HepG2 (cell line): ENCODE results near the gene C6orf132. TPM values are rescaled to one million over a fixed set of nuclear protein-coding genes. Genes with fewer than 3 reads are reported as not detected.
A peak's percentile ranks its signal among the peaks of the same experiment; 100 is the strongest.

Source experiments
- ADNP ChIP-seq: sonication (generic); formaldehyde crosslinking; IDR thresholded peaks from 2 replicates; pipeline ENCODE4 v1.4.0; 2020; ENCODE audit warnings: missing genetic modification reagents
- ELF4 ChIP-seq: sonication (generic); formaldehyde crosslinking; IDR thresholded peaks from 2 replicates; pipeline ENCODE4 v1.5.0; 2020; ENCODE audit warnings: missing genetic modification reagents, mild to moderate bottlenecking, moderate library complexity, borderline replicate concordance
- FOSL2 ChIP-seq: sonication (generic); formaldehyde crosslinking; IDR thresholded peaks from 2 replicates; pipeline ENCODE4 v1.4.0; 2020; ENCODE audit warnings: missing genetic modification reagents
- MXD1 ChIP-seq: sonication (generic); formaldehyde crosslinking; IDR thresholded peaks from 2 replicates; pipeline ENCODE4 v1.4.0; 2020; ENCODE audit warnings: mild to moderate bottlenecking, missing genetic modification reagents
- ZNF180 ChIP-seq: sonication (generic); formaldehyde crosslinking; IDR thresholded peaks from 2 replicates; pipeline ENCODE4 v1.4.0; 2020; ENCODE audit warnings: low read depth, missing genetic modification reagents, borderline replicate concordance
- ZNF362 ChIP-seq: sonication (generic); formaldehyde crosslinking; IDR thresholded peaks from 2 replicates; pipeline ENCODE4 v1.4.0; 2020; ENCODE audit warnings: missing genetic modification reagents, mild to moderate bottlenecking, borderline replicate concordance
- polyA plus RNA-seq, 8 experiments: library from polyadenylated mRNA; depleted of rRNA in 3 of 8; stranded (reverse) in 7 of 8; unstranded in 1 of 8; fragments of >200 nt; fragmentation: Illumina TruSeq in 4 of 8; extraction: Trizol in 4 of 8; gene quantifications; 2 replicates each; pipeline versions ENCODE4 v1.2.1 to v1.2.3, GENCODE V29; 2011 to 2016; ENCODE audit warnings: low read depth in 4 of 8, missing spikeins in 1 of 8, mixed read lengths in 1 of 8; ENCODE audit not compliant: insufficient read depth in 1 of 8
- total RNA-seq, 5 experiments: library from RNA; depleted of rRNA; stranded (reverse); fragments of >200 nt; fragmentation: Illumina TruSeq; extraction: Trizol; gene quantifications; 2 replicates each; pipeline ENCODE4 v1.2.3, GENCODE V29; 2016; ENCODE audit warnings: low read depth in 1 of 5
- TF ChIP-seq, protein P1 (sequence below): sonication (generic); formaldehyde crosslinking; IDR thresholded peaks from 2 replicates; pipeline ENCODE4 v1.9.0; 2021; ENCODE audit warnings: mild to moderate bottlenecking, missing genetic modification reagents
- TF ChIP-seq, protein P2 (sequence below): sonication (generic); formaldehyde crosslinking; IDR thresholded peaks from 2 replicates; pipeline ENCODE4 v1.4.0; 2020; ENCODE audit warnings: missing genetic modification reagents, borderline replicate concordance
- TF ChIP-seq, protein P3 (sequence below): sonication (generic); formaldehyde crosslinking; IDR thresholded peaks from 2 replicates; pipeline ENCODE4 v1.4.0; 2020; ENCODE audit warnings: missing genetic modification reagents

The C6orf132 gene
- total and polyA plus RNA-seq, 2 of the 13 experiments (the other 11 are each of a cell fraction or from before 2014, with no cell fraction given): 0.78 to 3.0 TPM

GRCh38 chr6:42166444-42167141 lies 24.2 kb upstream of the C6orf132 start (continued):
- TF ChIP-seq, protein P1, sequence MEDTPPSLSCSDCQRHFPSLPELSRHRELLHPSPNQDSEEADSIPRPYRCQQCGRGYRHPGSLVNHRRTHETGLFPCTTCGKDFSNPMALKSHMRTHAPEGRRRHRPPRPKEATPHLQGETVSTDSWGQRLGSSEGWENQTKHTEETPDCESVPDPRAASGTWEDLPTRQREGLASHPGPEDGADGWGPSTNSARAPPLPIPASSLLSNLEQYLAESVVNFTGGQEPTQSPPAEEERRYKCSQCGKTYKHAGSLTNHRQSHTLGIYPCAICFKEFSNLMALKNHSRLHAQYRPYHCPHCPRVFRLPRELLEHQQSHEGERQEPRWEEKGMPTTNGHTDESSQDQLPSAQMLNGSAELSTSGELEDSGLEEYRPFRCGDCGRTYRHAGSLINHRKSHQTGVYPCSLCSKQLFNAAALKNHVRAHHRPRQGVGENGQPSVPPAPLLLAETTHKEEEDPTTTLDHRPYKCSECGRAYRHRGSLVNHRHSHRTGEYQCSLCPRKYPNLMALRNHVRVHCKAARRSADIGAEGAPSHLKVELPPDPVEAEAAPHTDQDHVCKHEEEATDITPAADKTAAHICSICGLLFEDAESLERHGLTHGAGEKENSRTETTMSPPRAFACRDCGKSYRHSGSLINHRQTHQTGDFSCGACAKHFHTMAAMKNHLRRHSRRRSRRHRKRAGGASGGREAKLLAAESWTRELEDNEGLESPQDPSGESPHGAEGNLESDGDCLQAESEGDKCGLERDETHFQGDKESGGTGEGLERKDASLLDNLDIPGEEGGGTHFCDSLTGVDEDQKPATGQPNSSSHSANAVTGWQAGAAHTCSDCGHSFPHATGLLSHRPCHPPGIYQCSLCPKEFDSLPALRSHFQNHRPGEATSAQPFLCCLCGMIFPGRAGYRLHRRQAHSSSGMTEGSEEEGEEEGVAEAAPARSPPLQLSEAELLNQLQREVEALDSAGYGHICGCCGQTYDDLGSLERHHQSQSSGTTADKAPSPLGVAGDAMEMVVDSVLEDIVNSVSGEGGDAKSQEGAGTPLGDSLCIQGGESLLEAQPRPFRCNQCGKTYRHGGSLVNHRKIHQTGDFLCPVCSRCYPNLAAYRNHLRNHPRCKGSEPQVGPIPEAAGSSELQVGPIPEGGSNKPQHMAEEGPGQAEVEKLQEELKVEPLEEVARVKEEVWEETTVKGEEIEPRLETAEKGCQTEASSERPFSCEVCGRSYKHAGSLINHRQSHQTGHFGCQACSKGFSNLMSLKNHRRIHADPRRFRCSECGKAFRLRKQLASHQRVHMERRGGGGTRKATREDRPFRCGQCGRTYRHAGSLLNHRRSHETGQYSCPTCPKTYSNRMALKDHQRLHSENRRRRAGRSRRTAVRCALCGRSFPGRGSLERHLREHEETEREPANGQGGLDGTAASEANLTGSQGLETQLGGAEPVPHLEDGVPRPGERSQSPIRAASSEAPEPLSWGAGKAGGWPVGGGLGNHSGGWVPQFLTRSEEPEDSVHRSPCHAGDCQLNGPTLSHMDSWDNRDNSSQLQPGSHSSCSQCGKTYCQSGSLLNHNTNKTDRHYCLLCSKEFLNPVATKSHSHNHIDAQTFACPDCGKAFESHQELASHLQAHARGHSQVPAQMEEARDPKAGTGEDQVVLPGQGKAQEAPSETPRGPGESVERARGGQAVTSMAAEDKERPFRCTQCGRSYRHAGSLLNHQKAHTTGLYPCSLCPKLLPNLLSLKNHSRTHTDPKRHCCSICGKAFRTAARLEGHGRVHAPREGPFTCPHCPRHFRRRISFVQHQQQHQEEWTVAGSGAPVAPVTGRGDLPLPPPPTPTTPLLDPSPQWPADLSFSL: no peak
- TF ChIP-seq ZNF362 (CRISPR knock-in tag): no peak
- TF ChIP-seq ELF4: 0 out of 2 replicates have a peak, but pooled peaks have one; percentile 58
- peak; percentile 13 for TF ChIP-seq FOSL2 (CRISPR knock-in tag)
- no peak for TF ChIP-seq ADNP (CRISPR knock-in tag)
- TF ChIP-seq MXD1 (CRISPR knock-in tag): peak; percentile 50; the same call in 1 of the 2 replicates
- TF ChIP-seq ZNF180 (CRISPR knock-in tag): no peak
- TF ChIP-seq, protein P2, sequence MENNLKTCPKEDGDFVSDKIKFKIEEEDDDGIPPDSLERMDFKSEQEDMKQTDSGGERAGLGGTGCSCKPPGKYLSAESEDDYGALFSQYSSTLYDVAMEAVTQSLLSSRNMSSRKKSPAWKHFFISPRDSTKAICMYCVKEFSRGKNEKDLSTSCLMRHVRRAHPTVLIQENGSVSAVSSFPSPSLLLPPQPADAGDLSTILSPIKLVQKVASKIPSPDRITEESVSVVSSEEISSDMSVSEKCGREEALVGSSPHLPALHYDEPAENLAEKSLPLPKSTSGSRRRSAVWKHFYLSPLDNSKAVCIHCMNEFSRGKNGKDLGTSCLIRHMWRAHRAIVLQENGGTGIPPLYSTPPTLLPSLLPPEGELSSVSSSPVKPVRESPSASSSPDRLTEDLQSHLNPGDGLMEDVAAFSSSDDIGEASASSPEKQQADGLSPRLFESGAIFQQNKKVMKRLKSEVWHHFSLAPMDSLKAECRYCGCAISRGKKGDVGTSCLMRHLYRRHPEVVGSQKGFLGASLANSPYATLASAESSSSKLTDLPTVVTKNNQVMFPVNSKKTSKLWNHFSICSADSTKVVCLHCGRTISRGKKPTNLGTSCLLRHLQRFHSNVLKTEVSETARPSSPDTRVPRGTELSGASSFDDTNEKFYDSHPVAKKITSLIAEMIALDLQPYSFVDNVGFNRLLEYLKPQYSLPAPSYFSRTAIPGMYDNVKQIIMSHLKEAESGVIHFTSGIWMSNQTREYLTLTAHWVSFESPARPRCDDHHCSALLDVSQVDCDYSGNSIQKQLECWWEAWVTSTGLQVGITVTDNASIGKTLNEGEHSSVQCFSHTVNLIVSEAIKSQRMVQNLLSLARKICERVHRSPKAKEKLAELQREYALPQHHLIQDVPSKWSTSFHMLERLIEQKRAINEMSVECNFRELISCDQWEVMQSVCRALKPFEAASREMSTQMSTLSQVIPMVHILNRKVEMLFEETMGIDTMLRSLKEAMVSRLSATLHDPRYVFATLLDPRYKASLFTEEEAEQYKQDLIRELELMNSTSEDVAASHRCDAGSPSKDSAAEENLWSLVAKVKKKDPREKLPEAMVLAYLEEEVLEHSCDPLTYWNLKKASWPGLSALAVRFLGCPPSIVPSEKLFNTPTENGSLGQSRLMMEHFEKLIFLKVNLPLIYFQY: peak; percentile 21; the same call in 1 of the 2 replicates
- TF ChIP-seq, protein P3, sequence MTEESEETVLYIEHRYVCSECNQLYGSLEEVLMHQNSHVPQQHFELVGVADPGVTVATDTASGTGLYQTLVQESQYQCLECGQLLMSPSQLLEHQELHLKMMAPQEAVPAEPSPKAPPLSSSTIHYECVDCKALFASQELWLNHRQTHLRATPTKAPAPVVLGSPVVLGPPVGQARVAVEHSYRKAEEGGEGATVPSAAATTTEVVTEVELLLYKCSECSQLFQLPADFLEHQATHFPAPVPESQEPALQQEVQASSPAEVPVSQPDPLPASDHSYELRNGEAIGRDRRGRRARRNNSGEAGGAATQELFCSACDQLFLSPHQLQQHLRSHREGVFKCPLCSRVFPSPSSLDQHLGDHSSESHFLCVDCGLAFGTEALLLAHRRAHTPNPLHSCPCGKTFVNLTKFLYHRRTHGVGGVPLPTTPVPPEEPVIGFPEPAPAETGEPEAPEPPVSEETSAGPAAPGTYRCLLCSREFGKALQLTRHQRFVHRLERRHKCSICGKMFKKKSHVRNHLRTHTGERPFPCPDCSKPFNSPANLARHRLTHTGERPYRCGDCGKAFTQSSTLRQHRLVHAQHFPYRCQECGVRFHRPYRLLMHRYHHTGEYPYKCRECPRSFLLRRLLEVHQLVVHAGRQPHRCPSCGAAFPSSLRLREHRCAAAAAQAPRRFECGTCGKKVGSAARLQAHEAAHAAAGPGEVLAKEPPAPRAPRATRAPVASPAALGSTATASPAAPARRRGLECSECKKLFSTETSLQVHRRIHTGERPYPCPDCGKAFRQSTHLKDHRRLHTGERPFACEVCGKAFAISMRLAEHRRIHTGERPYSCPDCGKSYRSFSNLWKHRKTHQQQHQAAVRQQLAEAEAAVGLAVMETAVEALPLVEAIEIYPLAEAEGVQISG (CRISPR knock-in tag): 0 out of 2 replicates have a peak, but pooled peaks have one; percentile 30
